ENCODE measurements around the gene COL18A1.

GRCh38 chr21:45475004-45475685, 70.2 kb downstream of the COL18A1 start:
- TF ChIP-seq ZFP30 (CRISPR knock-in tag; IDR thresholded peaks at IDR 0.05) (no peak), ISL1 (CRISPR knock-in tag; IDR thresholded peaks at IDR 0.05) (no peak), OSR1 (CRISPR knock-in tag; IDR thresholded peaks at IDR 0.05) (no peak)
